Right ventricle myocardium inferior (tissue), 1 donor: ENCODE results near the gene CELSR1. TPM values are rescaled to one million over a fixed set of nuclear protein-coding genes. Genes with fewer than 3 reads are reported as not detected.

Experiments used
- ATAC-seq: fragments of 200-7000 bp; cut with Tn5 transposase; one replicate; pipeline ENCODE4 v1.9.1; 2020; ENCODE audit warnings: mild to moderate bottlenecking, moderate library complexity
- DNase-seq: peaks from one replicate; pipeline ENCODE4 v3.0.0; 2021; ENCODE audit errors: missing footprints
- intact Hi-C: fragments of 100-400 bp; cut with DNase I; formaldehyde crosslinking; loops from one replicate; pipeline ENCODE4 v1.11.0; 2022
- total RNA-seq: library from RNA; stranded (reverse); fragmentation: NEBNext Ultra II Directional; extraction: Animal tissue kit (Norgen Biotek cat#: 25700); gene quantifications from one replicate; pipeline ENCODE4 v1.2.1, GENCODE V29; 2021
- donor health status: DM: no; HTN: yes; CAD: no; lungs with severe emphysema.

The CELSR1 gene
- total RNA-seq, 1 donor from 2014 or later = 8.4 TPM

DNA sequence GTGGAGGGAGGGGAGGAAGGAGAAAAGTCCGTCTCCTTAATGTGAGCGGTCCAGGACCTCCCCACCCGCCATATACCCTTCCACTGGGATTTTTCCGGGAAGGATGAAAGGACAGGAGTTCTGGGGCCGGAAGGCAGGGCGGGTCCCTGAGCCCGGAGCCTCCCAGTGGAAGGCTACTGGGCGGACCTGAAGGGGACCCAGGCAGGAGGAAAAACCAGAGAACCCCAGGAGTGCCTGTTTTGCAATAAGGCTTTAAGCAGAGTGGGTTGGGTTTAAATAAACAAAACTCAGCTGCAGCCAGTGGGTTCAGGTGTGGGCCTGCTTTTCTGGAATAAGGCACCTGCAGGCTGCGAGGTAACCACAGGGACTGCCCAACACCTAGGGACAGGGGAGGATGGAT is 1.7 kb upstream of the CELSR1 start:
- DNase-seq (no peak), ATAC-seq (no peak)
- intact Hi-C loops = loop anchor here (5.0 to 10.0 kb wide), 2 partner anchors 84 to 162 kb away; no protein-coding TSS in a partner anchor

DNA sequence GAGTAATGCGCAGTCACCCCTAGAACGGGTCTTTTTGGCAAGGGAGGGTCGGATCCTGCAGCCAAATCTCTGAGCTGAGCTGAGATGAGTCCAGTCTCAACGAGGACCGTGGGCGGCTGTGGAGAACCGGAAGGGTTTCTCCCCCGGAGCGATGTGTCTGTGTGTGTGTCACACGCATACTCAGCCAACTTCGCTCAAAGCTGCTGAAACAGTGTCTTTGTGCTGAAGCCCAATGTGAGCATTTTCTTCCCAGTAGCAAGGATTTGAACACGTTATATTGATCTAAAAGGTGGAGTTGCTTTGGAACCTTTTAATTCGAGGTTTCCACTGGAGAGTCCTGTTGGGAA is 1.4 kb upstream of the CELSR1 start:
- intact Hi-C loops = loop anchor here (5.0 to 10.0 kb wide), 2 partner anchors 84 to 161 kb away; no protein-coding TSS in a partner anchor
- ATAC-seq (no peak), DNase-seq (no peak)

DNA sequence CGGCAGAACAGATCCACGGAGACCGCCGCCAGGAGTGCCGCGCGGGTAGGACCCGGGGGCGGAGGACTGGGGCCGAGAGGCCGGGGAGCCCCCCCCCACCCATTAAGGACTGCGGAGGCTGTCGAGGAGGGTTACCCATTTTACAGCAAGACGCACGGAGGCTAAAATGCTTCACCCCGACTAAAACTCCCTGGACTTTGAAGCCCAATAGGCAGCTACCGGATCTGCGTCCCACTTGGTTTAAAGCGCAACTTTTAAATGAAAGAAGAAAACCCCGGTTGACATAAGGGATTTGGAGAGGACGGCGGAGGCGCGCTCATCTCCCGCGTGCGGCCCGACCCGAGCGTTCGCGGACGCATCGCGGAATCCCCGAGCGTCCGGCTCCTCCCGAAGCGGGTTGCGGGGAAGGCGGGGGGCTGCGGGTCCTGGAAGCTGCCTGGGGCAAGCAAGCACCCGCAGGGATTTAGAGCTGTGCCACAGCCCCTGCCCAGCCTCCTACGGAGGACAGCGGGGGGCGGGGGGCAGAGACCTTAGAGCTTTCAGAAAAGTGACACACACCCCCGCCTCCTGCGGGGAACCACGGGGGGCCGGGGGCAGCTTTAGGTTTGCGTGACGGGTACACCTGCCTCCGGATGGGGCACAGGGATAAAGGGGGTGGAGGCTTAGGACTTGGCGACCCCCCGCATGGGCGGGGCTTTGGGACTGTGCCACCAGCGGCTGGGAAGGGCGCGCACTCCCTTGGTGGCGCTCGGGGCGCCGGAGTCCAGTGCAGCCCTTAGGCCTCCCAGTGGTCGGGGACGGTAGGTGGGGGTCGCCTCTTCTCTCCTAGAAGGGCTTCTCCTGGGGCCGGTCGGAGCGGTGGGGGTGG is 760 bp upstream of the CELSR1 start:
- ATAC-seq (peak; percentile 33), DNase-seq (no peak)
- intact Hi-C loops = loop anchor here (5.0 to 10.0 kb wide), 2 partner anchors 83 to 161 kb away; no protein-coding TSS in a partner anchor

DNA sequence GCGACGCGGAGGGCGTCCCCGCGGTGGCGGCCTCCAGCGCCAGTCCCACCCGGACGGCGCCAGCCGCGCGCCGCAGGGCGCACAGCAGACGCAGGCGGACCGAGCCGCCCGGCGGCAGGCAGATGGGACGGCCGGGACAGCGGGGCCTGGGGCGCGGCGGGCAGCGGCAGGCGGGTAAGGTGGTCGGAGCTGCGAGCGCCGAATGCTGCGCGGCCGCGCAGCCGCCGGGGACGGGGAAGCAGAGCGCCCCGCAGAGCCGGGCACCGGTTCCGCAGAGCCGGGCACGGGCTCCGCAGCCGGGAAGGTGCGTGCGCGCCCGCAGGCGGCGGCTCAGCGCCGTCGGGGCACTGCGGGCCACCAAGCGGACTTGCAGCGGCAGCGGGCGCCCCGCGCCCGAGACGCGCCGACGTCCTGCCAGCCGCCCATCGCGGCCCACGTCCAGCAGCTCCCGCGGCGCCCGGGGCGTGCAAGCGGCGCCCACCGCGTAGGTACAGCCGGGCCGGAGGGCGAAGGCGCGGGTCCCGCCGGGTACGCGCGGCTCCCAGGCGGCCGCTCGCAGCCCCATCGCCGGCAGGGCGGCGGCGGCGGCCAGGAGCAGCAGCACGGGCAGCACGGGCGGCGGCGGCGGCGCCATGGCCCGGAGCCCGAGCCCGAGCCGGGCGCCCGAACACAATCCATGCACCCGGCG is 739 bp downstream of the CELSR1 start:
- no peak for ATAC-seq
- DNase-seq = no peak
- intact Hi-C loops = loop anchor here (5.0 to 10.0 kb wide), 2 partner anchors 82 to 159 kb away; no protein-coding TSS in a partner anchor

DNA sequence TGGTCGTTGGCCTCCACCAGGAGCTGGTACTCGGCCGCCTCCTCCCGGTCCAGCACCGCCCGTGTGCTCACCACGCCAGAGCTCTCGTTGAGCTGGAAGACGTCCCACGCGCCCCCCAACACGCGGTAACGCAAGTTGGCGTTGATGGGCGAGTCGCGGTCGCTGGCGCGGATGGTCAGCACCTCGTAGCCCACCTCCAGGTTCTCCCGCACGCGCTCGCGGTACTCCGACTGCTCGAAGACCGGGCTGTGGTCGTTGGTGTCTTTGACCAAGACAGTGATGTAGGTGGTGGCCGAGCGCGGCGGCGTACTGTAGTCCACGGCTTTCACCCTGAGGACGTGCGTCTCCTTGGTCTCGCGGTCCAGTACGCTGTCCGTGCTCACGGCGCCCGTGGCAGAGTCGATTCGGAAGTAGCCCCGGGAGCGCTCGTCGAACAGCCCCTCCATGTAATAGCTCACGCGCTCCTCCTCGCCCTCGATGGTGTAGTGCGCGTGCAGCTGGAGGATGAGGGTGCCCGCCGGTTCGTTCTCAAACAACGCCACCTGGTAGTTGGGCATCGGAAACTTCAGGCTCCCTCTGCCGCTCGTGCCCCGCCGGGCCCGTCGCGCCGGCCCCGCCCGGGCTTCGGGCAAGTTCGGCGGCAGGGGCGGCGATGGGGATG is 1.4 kb downstream of the CELSR1 start:
- DNase-seq (no peak), ATAC-seq (no peak)
- intact Hi-C loops = loop anchor here (5.0 to 10.0 kb wide), 2 partner anchors 81 to 159 kb away; no protein-coding TSS in a partner anchor

DNA sequence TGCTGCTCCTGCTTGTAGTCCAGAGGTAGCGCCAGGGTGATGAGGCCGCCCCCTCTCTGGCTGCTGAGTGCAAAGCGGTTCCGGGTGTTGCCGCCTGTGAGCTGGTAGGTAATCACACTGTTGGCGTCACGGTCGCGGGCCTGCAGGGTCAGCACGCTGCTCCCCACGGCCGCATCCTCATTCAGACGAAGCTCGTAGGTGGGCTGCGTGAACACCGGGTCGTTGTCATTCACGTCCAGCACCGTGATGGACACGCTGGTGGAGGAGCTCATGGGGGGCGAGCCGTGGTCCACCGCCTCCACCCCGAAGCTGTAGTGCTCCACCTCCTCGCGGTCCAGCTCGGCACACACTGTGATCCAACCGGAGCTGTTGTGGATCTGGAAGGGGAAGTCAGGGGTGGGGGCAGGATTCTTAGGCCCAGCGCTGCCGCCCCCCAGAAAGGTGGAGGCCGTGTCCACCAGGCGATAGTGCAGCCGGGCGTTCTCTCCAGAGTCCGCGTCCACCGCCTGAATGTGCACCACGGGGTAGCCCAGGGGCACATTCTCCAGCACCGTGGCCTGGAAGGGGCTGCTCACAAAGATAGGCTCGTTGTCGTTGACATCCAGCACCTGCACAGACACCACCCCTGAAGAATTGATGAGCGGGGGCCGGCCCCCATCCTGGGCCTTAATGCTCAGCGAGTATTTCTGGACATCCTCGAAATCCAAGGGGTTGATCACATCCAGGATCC is 2.4 kb downstream of the CELSR1 start:
- no peak for DNase-seq
- intact Hi-C loops = loop anchor here (5.0 to 10.0 kb wide), 2 partner anchors 80 to 158 kb away; no protein-coding TSS in a partner anchor

DNA sequence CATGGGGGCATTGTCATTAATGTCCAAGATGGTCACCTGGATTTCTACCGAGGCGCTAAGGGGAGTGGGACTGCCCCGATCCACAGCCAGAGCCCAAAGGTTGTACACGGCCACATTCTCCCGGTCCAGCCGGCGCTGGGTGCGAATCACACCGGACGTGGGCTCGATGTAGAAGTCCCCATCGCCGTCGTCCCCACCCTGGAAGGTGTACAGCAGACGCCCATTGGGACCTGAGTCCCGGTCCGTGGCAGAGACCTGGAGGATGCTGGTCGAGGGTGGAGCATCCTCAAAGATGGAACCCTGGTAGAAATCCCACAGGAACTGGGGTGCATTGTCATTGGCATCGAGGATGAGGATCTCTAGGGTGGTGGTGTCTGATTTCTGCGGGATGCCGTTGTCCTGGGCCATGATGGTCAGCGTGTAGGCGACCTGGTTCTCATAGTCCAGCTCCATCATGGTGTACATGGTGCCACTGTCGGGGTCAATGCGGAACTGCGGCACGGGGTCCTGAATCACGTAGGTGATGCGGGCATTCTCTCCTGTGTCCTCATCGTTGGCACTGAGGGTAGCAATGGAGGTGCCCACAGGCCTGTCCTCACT is 3.1 kb downstream of the CELSR1 start:
- intact Hi-C loops = loop anchor here (10.0 kb wide), 1 partner anchor 79 kb away; no protein-coding TSS in a partner anchor
- DNase-seq = no peak
- no peak for ATAC-seq

More for the DNA sequence above, 2.4 kb downstream of the CELSR1 start:
- no peak for ATAC-seq

DNA sequence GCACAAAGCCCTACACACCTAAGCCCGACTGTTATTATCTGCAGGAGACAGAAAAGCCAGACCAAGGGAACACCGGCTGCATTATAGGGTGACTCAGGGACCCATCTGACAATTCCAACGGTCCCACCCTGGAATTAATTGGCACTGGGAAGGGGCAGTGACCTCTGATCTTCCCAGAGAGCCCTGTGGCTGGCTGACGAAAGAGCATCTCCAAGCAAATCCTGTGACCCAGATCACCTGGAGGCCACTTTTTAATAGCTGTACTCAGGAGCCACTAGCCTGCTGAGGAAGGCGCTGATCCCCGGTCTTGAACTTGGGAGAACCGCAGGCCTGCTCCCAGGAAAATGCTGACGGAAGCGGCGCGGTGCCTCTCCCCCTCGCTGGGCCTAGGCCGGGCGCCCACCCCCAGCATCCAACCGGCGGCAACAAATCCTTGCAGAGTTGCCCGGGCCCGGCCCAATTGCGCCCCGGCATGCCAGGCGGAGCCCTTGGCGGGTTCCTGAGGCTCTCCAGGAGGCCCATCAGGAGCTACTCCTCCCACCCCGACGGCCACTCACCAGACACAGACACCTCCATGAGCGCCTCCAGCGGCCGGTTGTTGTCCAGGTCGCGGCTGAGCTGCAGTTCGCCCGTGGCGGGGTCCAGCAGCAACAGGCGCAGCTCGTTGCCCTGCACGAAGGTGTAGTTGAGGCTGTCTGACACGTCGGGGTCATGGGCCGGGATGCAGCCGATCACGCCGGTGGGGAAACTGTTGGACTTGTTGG is 4.2 kb downstream of the CELSR1 start:
- DNase-seq (no peak), ATAC-seq (no peak)
- intact Hi-C loops = loop anchor here (10.0 kb wide), 1 partner anchor 78 kb away; no protein-coding TSS in a partner anchor

DNA sequence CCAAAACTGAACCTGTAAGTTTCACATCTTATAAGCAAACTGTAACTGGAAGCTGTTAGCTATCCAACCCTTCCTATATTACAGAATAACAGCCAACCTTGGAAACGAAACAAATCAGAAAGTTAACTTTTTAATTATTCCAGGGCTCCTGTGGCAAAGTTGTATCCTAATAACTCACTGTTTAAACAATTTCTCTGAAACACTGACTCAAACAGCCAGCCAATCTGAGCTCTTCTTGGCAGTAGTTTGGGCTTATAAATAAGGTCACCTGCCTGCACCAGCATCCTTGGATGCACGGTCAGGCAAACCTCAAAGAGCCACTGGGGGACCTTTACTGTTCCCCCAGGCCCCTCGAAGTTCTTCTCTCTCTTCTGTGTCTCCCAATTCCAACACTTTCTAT is 5.0 kb downstream of the CELSR1 start:
- ATAC-seq (no peak), DNase-seq (no peak)
- intact Hi-C loops = loop anchor here (10.0 kb wide), 1 partner anchor 78 kb away; no protein-coding TSS in a partner anchor

DNA sequence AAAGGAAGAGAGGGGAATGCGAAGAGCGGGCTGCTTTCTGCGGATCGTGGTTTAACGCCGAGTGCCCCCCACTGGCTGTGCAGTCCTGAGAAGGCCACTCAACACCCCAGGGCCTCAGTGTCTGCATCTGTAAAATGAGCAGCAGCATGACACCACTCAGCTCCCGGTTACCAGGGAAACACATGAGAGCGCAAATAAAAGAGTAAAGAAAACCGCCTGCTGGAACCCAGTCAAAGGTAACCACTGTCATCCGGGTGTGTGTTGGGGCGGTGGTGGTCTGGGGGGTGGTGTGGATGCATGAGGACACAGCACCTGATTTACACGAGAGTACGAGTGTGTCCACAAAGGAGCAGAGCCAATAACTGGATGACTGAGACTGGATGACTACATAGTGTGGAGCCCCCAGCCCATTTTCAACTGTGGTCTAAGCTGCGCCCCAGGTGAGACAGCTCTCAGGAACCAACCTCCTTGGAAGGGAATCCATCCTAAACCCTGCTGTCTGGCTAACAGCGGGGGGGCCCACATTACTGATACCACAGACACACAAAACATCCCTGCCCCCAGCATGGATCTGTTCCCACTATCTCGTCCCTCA is 5.7 kb downstream of the CELSR1 start:
- ATAC-seq (no peak), DNase-seq (no peak)
- intact Hi-C loops = loop anchor here (2.0 to 10.0 kb wide), 2 partner anchors 35 to 77 kb away; no protein-coding TSS in a partner anchor

DNA sequence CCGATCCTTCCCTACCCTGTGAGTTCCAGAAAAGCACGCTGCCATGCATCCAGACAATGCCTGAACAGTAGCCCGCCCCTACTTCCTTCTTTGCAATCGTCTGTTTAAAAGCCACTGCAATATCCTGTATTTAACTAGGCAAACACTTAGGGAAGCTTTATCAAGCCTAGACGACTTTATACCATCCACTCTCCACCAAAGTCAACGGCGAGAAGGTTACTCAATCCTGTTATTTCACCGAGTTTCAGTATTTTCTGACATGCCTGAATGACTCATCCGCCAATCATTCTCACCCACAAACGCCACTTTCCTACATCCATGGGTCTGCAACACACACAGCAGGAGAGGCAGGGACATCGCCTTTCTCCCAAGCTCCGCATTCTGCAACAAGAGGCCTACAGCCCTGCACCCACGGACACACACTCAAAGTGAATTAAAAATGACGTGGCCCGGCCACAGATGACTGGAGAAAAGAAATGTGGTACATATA is 9.3 kb downstream of the CELSR1 start:
- ATAC-seq (no peak), DNase-seq (no peak)
- intact Hi-C loops = no loop called here

DNA sequence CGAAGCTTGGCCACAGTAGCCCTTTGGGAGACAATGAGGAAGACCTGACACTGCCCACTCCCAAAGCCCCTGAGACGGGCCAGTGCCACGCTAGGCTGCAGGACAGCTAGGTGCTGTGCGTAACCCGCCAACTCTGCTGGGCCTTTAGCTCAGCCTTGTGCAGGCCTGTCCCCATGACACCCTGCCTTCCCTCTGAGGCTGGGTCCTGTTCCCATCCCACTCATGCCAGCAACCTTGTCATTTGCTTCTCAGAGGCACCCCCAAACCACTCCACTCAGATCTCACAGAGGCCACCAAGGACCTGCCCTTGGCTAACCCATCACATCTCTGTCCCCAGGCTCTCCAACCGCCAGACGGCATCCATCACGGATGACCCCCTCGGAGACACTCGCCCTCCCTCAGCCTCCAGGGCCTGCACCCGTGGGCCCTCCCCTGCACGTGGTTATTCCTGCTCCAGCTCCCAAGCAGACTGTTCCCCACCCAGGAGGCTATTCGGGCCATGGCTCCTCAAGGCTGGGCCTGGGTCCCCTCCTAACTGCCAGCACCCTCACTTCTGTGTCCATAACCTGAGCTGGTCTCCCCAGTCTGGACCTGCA is 11.1 kb downstream of the CELSR1 start:
- ATAC-seq (no peak), DNase-seq (no peak)
- intact Hi-C loops = no loop called here

DNA sequence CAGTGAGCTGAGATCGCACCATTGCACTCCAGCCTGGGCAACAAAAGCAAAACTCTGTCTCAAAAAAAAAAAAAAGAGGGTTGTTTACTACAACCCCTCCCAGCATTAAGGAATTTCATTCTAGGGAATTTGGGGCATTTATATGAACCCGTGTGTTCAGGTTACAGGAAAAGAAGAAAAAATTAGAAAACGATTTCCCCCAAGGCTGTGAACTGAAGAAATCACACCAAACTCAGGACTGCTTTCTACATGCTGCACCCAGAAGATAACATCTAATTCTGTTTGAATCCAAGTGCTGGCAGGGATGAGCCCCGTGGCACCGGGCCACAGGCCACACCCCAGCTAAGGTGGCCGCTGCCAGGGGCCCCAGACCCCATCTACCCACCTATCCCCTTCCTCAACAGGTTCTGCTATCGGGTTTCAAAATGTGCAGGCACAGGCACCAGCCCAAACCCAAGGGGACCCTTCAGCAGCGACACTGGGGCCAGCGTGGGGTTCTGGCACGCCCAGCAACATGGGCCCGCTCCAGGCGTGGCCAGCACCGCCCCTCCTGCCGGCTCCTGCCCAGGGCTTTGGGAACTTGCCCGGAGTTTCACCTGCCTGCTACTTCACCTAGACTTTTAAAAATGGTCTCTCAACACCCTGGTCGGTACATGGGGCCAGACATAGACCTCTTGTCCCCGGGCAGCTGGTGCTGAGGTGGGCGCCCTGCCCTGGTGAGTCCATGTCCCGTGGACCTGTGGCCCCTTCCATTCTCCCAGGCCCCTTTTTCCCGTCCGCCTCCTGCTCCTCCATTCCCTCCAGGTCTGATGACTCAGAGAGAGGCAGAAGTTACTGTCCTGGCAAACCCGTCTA is 11.8 kb downstream of the CELSR1 start:
- intact Hi-C loops = no loop called here
- ATAC-seq (no peak), DNase-seq (no peak)

DNA sequence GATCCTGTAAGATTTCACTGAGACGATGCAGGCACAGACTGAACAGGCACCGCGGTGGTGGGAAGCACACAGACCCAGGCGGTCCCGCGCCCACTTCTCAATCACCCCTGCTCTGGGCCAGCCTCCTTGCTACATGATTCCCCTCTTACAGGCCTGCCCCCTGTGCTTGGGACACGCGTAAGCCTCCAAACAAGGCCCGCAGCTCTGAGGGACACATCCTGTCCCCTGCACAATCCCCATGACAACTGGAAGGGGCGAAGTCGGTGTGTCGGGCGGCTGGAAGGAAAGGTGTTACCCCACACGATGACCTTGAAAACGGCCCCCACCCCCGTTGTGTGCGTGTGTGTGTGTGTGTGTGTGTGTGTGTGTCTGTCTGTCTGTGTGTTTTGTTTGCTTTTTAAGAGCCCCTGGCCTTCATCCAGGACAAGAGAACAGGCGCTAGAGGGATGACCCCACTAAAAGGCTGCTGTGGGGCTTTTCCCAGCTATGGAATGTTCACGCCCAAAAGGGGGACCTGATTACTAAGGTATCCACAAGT is 13.1 kb downstream of the CELSR1 start:
- intact Hi-C loops = no loop called here
- DNase-seq (no peak), ATAC-seq (no peak)

DNA sequence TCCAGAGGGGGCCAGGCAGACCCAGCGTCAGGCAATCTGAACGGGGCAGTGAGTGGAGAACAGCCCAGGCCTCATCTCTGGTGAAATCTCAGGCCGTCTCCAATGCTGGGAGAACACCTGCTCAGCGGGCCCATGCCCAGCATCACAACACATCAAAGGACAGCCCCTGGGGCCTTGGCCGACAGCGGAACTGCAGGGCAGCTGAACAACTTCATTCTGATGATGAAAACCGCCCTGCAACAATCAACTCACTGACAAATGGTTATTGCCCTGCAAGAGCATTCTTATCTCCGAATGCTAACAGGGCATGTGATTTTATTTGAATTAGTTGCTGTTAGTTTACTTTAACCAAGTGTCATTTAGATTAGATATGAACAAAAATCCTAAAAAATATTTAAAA is 14.6 kb downstream of the CELSR1 start:
- ATAC-seq (no peak), DNase-seq (no peak)
- intact Hi-C loops = no loop called here
